ENCODE results near the gene LY6G5C.

The LY6G5C gene

DNA sequence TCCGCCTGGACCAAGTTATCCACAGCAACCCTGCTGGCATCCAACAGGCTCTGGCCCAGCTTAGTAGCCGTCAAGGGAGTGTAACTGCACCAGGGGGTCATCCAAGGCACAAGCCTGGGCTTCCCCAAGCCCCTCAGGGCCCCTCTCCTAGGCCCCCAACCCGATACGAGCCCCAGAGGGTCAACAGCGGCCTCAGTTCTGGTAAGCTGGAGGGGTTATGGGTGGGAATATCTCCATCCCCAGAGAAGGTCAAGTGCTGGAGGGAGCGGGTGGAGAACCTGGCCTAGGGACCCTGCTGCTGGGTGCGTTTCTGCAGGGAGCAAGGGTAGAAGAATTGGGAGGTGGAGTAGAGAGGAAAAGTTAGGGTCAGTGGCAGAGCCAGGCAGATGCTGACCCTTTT, 47.4 kb downstream of the LY6G5C start:
- Histone ChIP-seq H3K36me3 (peaks cover 98% of the 10 kb centered on the region), H3K27me3 (ENCODE audit: insufficient read depth, low read depth, severe bottlenecking) (no peaks in the 10 kb centered on the region), H3K27ac (no peak overlapping the region), H3K4me3 (ENCODE audit: low read depth, low read length) (no peak overlapping the region), H3K9me3 (ENCODE audit: severe bottlenecking) (no peaks in the 10 kb centered on the region)
- DNase-seq, result no peak
- no peak for TF ChIP-seq CTCF (IDR thresholded peaks at IDR 0.05; ENCODE audit: low read depth, low read length)

- no peak for TF ChIP-seq CTCF (IDR thresholded peaks at IDR 0.05; ENCODE audit: low read depth, low read length)
- DNase-seq, result no peak
- Histone ChIP-seq H3K4me3 (ENCODE audit: low read depth, low read length) (no peak overlapping the region), H3K36me3 (peaks cover 100% of the 10 kb centered on the region), H3K27me3 (ENCODE audit: insufficient read depth, low read depth, severe bottlenecking) (no peaks in the 10 kb centered on the region), H3K9me3 (ENCODE audit: severe bottlenecking) (no peaks in the 10 kb centered on the region), H3K27ac (peak overlapping the region; percentile 11)
Observed at GRCh38 chr6:31632279-31632946, 48.5 kb downstream of the LY6G5C start.

GRCh38 chr6:31631681-31632278, 49.1 kb downstream of the LY6G5C start:
- Histone ChIP-seq H3K27me3 (ENCODE audit: insufficient read depth, low read depth, severe bottlenecking) (no peaks in the 10 kb centered on the region), H3K36me3 (peaks cover 100% of the 10 kb centered on the region), H3K4me3 (ENCODE audit: low read depth, low read length) (no peak overlapping the region), H3K9me3 (ENCODE audit: severe bottlenecking) (no peaks in the 10 kb centered on the region), H3K27ac (no peak overlapping the region; the same call in 1 of the 2 replicates)
- DNase-seq, result no peak
- TF ChIP-seq CTCF (IDR thresholded peaks at IDR 0.05; ENCODE audit: low read depth, low read length), result no peak

- Histone ChIP-seq H3K4me3 (ENCODE audit: low read depth, low read length) (no peak overlapping the region), H3K36me3 (peaks cover 100% of the 10 kb centered on the region), H3K27me3 (ENCODE audit: insufficient read depth, low read depth, severe bottlenecking) (no peaks in the 10 kb centered on the region), H3K27ac (no peak overlapping the region), H3K9me3 (ENCODE audit: severe bottlenecking) (no peaks in the 10 kb centered on the region)
- TF ChIP-seq CTCF (IDR thresholded peaks at IDR 0.05; ENCODE audit: low read depth, low read length), result no peak
- DNase-seq, result no peak
Observed at GRCh38 chr6:31631209-31631608, 49.7 kb downstream of the LY6G5C start.

- TF ChIP-seq CTCF (IDR thresholded peaks at IDR 0.05; ENCODE audit: low read depth, low read length), result no peak
- Histone ChIP-seq H3K27me3 (ENCODE audit: insufficient read depth, low read depth, severe bottlenecking) (no peaks in the 10 kb centered on the region), H3K4me3 (ENCODE audit: low read depth, low read length) (no peak overlapping the region), H3K27ac (no peak overlapping the region), H3K9me3 (ENCODE audit: severe bottlenecking) (no peaks in the 10 kb centered on the region), H3K36me3 (peaks cover 100% of the 10 kb centered on the region)
- no peak for DNase-seq
Observed at GRCh38 chr6:31630177-31630934, 50.5 kb downstream of the LY6G5C start.
